Cardiac muscle cell (in vitro differentiated cells and primary cell): ENCODE measurements around the gene TSPAN19. TPM values are rescaled to one million over a fixed set of nuclear protein-coding genes. Genes with fewer than 3 reads are reported as not detected.

ENCODE experiments used
- DNase-seq, 2 donors: peaks; one replicate each; pipeline versions ENCODE4 v3.0.0 to v3.0.0-alpha.2; 2010 to 2017; ENCODE audit warnings: low read depth in 1 of 2, low spot score in 1 of 2
- H3K27ac ChIP-seq: fragments of 200-600 bp; sonication (generic); 2 replicates; pipeline ENCODE4 v1.5.1; 2016
- H3K27me3 ChIP-seq: fragments of 200-600 bp; sonication (generic); 2 replicates; pipeline ENCODE4 v1.6.0; 2016; ENCODE audit warnings: control low read depth
- H3K36me3 ChIP-seq: fragments of 200-600 bp; sonication (generic); 2 replicates; pipeline ENCODE4 v1.5.1; 2016; ENCODE audit warnings: control low read depth
- H3K4me1 ChIP-seq: fragments of 200-600 bp; sonication (generic); 2 replicates; pipeline ENCODE4 v1.8.1; 2017; ENCODE audit warnings: low read depth, mild to moderate bottlenecking, mixed run types
- H3K4me3 ChIP-seq: fragments of 200-600 bp; sonication (generic); 2 replicates; pipeline ENCODE4 v1.5.1; 2016; ENCODE audit warnings: mild to moderate bottlenecking
- H3K9me3 ChIP-seq: fragments of 200-600 bp; sonication (generic); 2 replicates; pipeline ENCODE4 v1.5.1; 2017; ENCODE audit warnings: low read depth, mild to moderate bottlenecking, control low read depth
- polyA plus RNA-seq: library from polyadenylated mRNA; unstranded; fragments of >200 nt; fragmentation: Nextera tagmentation; extraction: Ambion mirVana; gene quantifications from 2 replicates; pipeline ENCODE4 v1.2.1, GENCODE V29; 2016
- total RNA-seq: library from RNA; depleted of rRNA; stranded (reverse); fragments of >200 nt; gene quantifications from 2 replicates; pipeline ENCODE4 v1.2.3, GENCODE V29; 2016
- TF ChIP-seq, protein P1 (sequence below): IDR thresholded peaks from 2 replicates; pipeline ENCODE4 v1.5.1; 2012; ENCODE audit warnings: low read depth, mild to moderate bottlenecking, low read length

The TSPAN19 gene
- total and polyA plus RNA-seq, 2 experiments from 2014 or later: 0.06 to 0.95 TPM

DNA sequence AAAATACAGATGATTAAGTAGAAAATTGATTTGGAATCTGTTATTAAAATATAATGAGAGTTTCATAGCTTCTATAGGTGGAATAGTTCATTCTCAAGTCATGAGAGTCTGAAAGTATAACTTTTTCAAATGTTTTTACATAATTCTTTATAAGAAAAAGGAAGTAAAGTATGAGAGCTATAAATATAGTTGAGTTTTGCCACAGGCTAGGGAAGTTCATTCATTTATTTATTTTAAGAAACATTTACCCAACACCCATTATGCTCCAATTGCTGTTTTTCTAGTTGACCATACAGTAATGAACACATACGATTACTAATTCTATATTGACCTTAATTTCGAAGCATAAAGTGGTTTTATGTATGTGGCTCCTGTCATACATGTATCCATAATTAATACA is 24.8 kb upstream of the TSPAN19 start:
- Histone ChIP-seq H3K36me3 (no peaks in the 10 kb centered on the region), H3K4me3 (no peak overlapping the region), H3K4me1 (no peaks in the 10 kb centered on the region), H3K27ac (no peak overlapping the region), H3K27me3 (no peaks in the 10 kb centered on the region), H3K9me3 (no peaks in the 10 kb centered on the region)
- TF ChIP-seq, protein P1, sequence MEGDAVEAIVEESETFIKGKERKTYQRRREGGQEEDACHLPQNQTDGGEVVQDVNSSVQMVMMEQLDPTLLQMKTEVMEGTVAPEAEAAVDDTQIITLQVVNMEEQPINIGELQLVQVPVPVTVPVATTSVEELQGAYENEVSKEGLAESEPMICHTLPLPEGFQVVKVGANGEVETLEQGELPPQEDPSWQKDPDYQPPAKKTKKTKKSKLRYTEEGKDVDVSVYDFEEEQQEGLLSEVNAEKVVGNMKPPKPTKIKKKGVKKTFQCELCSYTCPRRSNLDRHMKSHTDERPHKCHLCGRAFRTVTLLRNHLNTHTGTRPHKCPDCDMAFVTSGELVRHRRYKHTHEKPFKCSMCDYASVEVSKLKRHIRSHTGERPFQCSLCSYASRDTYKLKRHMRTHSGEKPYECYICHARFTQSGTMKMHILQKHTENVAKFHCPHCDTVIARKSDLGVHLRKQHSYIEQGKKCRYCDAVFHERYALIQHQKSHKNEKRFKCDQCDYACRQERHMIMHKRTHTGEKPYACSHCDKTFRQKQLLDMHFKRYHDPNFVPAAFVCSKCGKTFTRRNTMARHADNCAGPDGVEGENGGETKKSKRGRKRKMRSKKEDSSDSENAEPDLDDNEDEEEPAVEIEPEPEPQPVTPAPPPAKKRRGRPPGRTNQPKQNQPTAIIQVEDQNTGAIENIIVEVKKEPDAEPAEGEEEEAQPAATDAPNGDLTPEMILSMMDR: no peak
- DNase-seq: no peak

DNA sequence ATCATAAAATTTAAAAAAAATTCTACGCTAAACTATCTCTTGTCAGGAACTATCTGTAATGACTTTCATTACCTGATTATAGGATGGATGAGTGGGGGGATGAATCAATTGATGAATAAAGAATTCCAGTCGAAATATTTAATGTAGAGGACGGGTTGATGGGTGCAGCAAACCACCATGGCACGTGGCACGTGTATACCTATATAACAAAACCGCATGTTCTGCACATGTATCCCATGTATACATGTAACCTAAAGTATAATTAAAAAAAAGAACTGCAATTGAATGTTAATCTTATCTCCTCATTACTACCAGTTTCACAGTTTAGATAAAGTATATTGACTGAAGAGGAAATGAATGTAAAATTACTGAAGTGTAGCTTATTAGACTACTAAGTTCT is 23.5 kb upstream of the TSPAN19 start:
- no peak for DNase-seq
- H3K9me3 ChIP-seq: no peaks in the 10 kb centered on the region
- no peak overlapping the region for H3K4me3 ChIP-seq
- no peaks in the 10 kb centered on the region for H3K27me3 ChIP-seq
- TF ChIP-seq, protein P1: no peak
- H3K4me1 ChIP-seq: no peaks in the 10 kb centered on the region
- H3K36me3 ChIP-seq: no peaks in the 10 kb centered on the region
- no peak overlapping the region for H3K27ac ChIP-seq

DNA sequence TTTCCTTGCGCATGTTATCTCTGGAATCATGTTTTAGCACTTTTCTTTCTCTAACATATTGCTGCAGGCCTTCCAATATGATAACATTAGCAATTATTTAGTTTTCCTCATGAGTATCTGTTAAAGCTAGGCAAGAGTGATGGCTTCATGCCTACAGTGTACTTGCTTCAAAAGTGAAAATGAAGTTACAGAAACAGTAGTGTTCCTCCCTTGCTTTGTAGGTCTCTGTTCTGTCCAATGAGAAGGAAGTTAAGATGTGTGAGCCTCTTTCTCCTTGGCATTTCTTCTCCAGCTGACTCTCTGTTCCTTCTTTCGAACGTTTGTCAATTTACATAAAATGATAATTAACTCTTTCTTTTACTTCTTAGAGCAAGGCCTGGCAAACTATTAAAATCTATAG is 22.3 kb upstream of the TSPAN19 start:
- H3K36me3 ChIP-seq: no peaks in the 10 kb centered on the region
- H3K4me1 ChIP-seq: no peaks in the 10 kb centered on the region
- H3K27me3 ChIP-seq: no peaks in the 10 kb centered on the region
- H3K4me3 ChIP-seq: no peak overlapping the region
- H3K27ac ChIP-seq: no peak overlapping the region
- TF ChIP-seq, protein P1: no peak
- no peaks in the 10 kb centered on the region for H3K9me3 ChIP-seq
- no peak for DNase-seq

DNA sequence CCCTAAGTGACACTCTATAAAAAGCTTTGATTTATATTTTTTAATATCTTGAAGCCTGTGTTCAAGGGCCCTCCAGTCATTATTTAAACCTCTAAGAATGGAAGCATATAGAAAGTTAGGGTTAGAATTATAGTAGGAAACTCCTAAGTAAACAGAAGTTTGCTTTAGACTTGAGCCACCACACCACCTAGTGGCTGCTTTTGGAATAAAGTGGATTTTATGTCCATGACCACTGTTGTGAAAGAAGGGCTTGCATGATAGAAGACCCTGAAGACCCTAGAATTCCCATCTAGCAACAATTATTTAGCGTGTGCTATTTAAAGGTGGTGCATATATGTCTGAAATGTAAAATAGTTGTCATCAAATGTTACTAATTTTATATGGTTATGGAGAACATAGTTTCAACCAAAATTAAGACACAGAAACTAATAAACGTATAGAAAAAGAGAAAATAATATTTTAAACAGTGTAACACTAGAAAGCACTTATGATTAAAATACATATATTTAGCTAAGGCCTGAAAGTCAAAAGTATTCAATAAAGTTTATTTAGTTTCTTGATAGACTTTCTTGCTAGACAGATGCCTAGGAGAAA is 21.4 kb upstream of the TSPAN19 start:
- H3K36me3 ChIP-seq: no peaks in the 10 kb centered on the region
- no peak overlapping the region for H3K27ac ChIP-seq
- H3K4me1 ChIP-seq: no peaks in the 10 kb centered on the region
- no peak overlapping the region for H3K4me3 ChIP-seq
- DNase-seq: peak; percentile 67 to 68
- TF ChIP-seq, protein P1: peak; percentile 84
- no peaks in the 10 kb centered on the region for H3K9me3 ChIP-seq
- no peaks in the 10 kb centered on the region for H3K27me3 ChIP-seq

DNA sequence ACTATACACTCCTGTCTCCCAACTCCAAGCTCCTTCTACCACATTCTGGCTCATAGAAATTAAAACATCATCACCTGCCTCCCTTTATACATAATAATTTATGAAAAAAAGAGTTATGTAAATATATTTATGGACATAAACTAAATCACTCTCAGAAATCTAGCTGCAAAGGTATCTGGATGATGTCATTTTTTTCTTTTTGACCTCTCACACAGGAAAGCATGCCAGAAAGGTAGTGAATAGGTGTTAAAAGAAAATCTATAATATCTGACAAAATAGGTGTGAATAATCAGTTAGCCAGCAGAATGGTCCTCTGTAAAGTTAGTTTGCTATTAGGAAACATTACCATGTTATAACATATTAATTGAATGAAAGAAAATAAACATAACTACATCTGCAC is 7.8 kb upstream of the TSPAN19 start:
- no peaks in the 10 kb centered on the region for H3K36me3 ChIP-seq
- TF ChIP-seq, protein P1: no peak
- no peaks in the 10 kb centered on the region for H3K4me1 ChIP-seq
- DNase-seq: no peak
- H3K27ac ChIP-seq: no peak overlapping the region
- H3K9me3 ChIP-seq: no peaks in the 10 kb centered on the region
- H3K4me3 ChIP-seq: no peak overlapping the region
- no peaks in the 10 kb centered on the region for H3K27me3 ChIP-seq
